Ishikawa (cell line): ENCODE measurements around the gene CRYBB1.
A peak's percentile ranks its signal among the peaks of the same experiment; 100 is the strongest.

Source experiments
- CEBPB ChIP-seq: IDR thresholded peaks from 2 replicates; pipeline ENCODE4 v1.6.1; 2012
- CREB1 ChIP-seq: IDR thresholded peaks from 2 replicates; pipeline ENCODE4 v1.6.1; 2012; ENCODE audit warnings: low read depth
- EGR1 ChIP-seq: IDR thresholded peaks from 2 replicates; pipeline ENCODE4 v1.6.1; 2012
- EP300 ChIP-seq: IDR thresholded peaks from 2 replicates; pipeline ENCODE4 v1.6.1; 2012; ENCODE audit warnings: borderline replicate concordance
- FOXM1 ChIP-seq: IDR thresholded peaks from 2 replicates; pipeline ENCODE4 v1.6.1; 2012; ENCODE audit warnings: low read depth, borderline replicate concordance
- NFIC ChIP-seq: IDR thresholded peaks from 2 replicates; pipeline ENCODE4 v1.6.1; 2012
- RAD21 ChIP-seq: IDR thresholded peaks from 2 replicates; pipeline ENCODE4 v1.6.1; 2012; ENCODE audit warnings: low read depth
- TAF1 ChIP-seq: IDR thresholded peaks from 2 replicates; pipeline ENCODE4 v1.6.1; 2012; ENCODE audit warnings: low read depth, mild to moderate bottlenecking
- TCF12 ChIP-seq: IDR thresholded peaks from 2 replicates; pipeline ENCODE4 v1.6.1; 2012; ENCODE audit warnings: low read depth
- TEAD4 ChIP-seq: IDR thresholded peaks from 2 replicates; pipeline ENCODE4 v1.6.1; 2012
- YY1 ChIP-seq: IDR thresholded peaks from 2 replicates; pipeline ENCODE4 v1.6.1; 2012; ENCODE audit warnings: low read depth
- ZBTB7A ChIP-seq: IDR thresholded peaks from 2 replicates; pipeline ENCODE4 v1.6.1; 2012; ENCODE audit warnings: low read depth
- TF ChIP-seq, protein P1 (sequence below): IDR thresholded peaks from 2 replicates; pipeline ENCODE4 v1.6.1; 2012
- TF ChIP-seq, protein P2 (sequence below): IDR thresholded peaks from 2 replicates; pipeline ENCODE4 v1.6.1; 2012
- TF ChIP-seq, protein P3 (sequence below): IDR thresholded peaks from 2 replicates; pipeline ENCODE4 v1.6.1; 2012; ENCODE audit warnings: low read depth, mild to moderate bottlenecking

The CRYBB1 gene

DNA sequence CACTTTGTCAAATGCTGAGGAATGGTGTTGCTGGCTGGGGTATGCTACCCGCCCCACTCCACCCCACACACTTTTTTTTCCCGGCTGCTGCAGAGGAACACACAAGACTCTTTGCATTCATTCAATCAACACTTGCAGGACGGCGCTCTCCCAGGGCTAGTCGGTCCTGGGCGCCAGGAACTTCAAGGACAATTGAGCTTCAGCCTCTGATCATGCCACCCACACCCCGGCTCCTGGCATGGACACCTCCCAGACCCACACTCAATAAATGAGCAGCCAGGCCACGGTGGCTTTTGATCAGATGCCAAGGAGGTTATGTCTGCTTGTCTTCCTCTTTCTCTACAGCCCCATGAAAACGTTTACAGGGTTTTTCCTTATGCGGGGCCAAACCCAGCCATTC lies 47.7 kb downstream of the CRYBB1 start:
- no peak for TF ChIP-seq CEBPB
- no peak for TF ChIP-seq EP300
- TF ChIP-seq NFIC = peak; percentile 45
- TF ChIP-seq EGR1 = no peak
- no peak for TF ChIP-seq CREB1
- TF ChIP-seq TAF1 = no peak
- no peak for TF ChIP-seq TEAD4
- TF ChIP-seq ZBTB7A = no peak
- no peak for TF ChIP-seq YY1
- 0 out of 2 replicates have a peak, but pooled peaks have one; percentile 27 for TF ChIP-seq TCF12

DNA sequence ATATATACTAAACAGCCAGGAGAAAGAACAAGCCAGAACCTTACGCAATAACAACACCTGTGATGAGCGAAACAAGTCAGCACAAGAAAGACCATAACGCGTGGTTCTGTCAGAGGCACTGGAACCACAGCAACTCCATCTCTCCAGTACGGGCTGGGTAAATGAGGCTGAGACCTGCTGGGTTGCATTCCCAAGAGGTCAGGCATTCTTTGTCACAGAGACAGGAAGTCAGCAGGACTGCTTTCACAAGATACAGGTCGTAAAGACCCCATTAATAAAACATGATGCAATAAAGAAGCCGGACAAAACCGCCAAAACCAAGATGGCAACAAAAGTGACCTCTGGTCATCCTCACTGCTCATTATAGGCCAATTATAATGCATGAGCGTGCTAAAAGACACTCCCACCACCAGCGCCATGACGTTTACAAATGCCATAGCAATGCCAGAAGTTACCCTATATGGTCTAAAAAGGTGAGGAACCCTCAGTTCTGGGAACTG lies 49.6 kb downstream of the CRYBB1 start:
- TF ChIP-seq YY1 = peak; percentile 64; the same call in 1 of the 2 replicates
- TF ChIP-seq TEAD4 = peak; percentile 93
- TF ChIP-seq EP300 = peak; percentile 80
- no peak for TF ChIP-seq CREB1
- peak; percentile 77 for TF ChIP-seq CEBPB
- TF ChIP-seq FOXM1 = no peak; the same call in 1 of the 2 replicates
- TF ChIP-seq, protein P1, sequence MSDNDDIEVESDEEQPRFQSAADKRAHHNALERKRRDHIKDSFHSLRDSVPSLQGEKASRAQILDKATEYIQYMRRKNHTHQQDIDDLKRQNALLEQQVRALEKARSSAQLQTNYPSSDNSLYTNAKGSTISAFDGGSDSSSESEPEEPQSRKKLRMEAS = no peak; the same call in 1 of the 2 replicates
- peak; percentile 78 for TF ChIP-seq TCF12
- TF ChIP-seq NFIC = peak; percentile 32; the same call in 1 of the 2 replicates

DNA sequence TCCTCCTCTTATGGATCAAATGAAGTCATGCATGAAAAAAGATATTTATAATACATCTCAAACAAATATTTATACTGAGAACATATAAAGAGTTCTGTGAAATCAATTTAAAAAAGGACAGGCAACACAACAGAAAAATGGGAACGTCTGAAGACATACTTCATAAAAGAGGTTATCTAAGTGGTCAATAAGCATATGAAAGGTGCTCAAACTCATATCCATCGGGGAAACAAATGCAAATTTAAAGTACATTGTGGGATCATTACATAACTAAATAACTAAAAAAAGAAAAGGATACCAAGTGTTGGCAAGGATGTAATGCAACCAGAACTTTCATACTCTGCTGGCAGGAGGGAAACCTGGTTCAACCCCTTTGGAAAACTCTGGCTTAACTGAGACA lies 50.2 kb downstream of the CRYBB1 start:
- TF ChIP-seq YY1 (no peak), CEBPB (no peak), EGR1 (no peak), TEAD4 (no peak), RAD21 (no peak)

DNA sequence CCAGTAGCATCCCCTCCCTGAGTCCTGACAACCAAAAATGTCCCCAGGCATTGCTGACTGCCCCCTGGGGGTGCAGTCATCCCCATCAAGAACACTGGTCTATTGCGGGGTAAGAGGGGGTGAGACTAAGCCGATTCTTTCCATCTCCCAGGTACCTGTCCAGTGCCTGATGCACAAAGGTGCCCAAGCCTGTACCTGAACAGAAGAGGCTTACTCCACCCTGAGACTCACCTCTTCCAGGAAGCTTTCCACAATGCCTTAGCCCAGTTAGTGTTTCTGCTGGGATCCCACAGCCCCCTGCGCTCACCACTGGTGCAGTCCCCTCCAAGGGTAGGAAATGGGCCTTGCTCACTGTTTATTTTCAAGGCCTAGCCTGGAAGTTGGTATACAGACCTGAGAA lies 50.8 kb downstream of the CRYBB1 start:
- TF ChIP-seq ZBTB7A (no peak), EP300 (no peak), TEAD4 (no peak), TCF12 (no peak), CREB1 (no peak)
- TF ChIP-seq, protein P2, sequence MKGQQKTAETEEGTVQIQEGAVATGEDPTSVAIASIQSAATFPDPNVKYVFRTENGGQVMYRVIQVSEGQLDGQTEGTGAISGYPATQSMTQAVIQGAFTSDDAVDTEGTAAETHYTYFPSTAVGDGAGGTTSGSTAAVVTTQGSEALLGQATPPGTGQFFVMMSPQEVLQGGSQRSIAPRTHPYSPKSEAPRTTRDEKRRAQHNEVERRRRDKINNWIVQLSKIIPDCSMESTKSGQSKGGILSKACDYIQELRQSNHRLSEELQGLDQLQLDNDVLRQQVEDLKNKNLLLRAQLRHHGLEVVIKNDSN = no peak

DNA sequence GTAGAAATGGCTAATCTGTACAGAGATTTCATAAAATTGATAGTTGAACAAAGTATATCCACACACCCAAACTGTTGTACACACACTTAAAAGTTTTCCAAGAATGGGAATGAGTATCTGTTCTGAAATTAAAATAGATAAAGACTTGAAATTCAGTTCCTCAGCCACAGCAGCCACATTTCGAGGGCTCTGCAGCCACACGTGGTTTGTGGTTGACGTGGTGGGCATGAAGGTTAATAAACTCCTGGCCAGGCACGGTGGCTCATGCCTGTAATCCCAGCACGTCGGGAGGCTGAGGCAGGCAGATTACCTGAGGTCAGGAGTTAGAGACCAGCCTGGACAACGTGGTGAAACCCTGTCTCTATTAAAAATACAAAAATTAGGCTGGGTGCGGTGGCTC lies 51.9 kb downstream of the CRYBB1 start:
- TF ChIP-seq EGR1 (no peak), NFIC (no peak), TAF1 (no peak), RAD21 (no peak), YY1 (no peak), ZBTB7A (no peak)
- TF ChIP-seq, protein P3, sequence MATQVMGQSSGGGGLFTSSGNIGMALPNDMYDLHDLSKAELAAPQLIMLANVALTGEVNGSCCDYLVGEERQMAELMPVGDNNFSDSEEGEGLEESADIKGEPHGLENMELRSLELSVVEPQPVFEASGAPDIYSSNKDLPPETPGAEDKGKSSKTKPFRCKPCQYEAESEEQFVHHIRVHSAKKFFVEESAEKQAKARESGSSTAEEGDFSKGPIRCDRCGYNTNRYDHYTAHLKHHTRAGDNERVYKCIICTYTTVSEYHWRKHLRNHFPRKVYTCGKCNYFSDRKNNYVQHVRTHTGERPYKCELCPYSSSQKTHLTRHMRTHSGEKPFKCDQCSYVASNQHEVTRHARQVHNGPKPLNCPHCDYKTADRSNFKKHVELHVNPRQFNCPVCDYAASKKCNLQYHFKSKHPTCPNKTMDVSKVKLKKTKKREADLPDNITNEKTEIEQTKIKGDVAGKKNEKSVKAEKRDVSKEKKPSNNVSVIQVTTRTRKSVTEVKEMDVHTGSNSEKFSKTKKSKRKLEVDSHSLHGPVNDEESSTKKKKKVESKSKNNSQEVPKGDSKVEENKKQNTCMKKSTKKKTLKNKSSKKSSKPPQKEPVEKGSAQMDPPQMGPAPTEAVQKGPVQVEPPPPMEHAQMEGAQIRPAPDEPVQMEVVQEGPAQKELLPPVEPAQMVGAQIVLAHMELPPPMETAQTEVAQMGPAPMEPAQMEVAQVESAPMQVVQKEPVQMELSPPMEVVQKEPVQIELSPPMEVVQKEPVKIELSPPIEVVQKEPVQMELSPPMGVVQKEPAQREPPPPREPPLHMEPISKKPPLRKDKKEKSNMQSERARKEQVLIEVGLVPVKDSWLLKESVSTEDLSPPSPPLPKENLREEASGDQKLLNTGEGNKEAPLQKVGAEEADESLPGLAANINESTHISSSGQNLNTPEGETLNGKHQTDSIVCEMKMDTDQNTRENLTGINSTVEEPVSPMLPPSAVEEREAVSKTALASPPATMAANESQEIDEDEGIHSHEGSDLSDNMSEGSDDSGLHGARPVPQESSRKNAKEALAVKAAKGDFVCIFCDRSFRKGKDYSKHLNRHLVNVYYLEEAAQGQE = no peak
- TF ChIP-seq, protein P1 = no peak

DNA sequence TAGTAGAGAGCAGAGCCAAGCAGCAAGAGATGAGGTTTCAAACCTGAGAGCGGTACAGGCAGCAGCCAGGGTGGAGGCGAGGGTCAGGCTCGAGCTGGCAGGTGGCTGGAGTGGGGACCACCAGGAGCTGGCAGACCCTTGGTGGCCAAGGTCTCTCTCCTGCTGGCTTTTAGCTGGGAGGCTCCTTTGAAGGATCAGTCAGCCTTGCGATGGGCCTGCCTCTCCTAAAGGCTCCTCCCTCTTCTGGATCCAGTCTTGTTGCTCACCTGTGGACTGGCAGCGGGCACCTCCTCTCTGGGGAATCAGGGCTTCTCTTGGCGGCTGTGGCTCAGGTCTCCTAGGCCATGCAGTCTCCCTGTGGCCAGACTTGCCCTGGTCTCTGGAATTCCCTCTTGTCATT lies 52.6 kb downstream of the CRYBB1 start:
- TF ChIP-seq ZBTB7A = no peak
- TF ChIP-seq FOXM1 = no peak
- no peak for TF ChIP-seq TEAD4
- TF ChIP-seq NFIC = no peak
- no peak for TF ChIP-seq CEBPB
- TF ChIP-seq, protein P1 = no peak
- no peak for TF ChIP-seq TAF1
- no peak for TF ChIP-seq TCF12
- no peak for TF ChIP-seq EP300
- no peak for TF ChIP-seq YY1
- no peak for TF ChIP-seq EGR1
- TF ChIP-seq, protein P2 = no peak
- TF ChIP-seq RAD21 = no peak
- TF ChIP-seq, protein P3 = no peak
- TF ChIP-seq CREB1 = no peak
